ENCODE results near the gene OR4S1.
"Not testable (repeated sequence)": the region's sequence is repeated elsewhere in the genome, so short reads cannot be mapped to it uniquely, and the experiment has no call there.

The OR4S1 gene, protein sequence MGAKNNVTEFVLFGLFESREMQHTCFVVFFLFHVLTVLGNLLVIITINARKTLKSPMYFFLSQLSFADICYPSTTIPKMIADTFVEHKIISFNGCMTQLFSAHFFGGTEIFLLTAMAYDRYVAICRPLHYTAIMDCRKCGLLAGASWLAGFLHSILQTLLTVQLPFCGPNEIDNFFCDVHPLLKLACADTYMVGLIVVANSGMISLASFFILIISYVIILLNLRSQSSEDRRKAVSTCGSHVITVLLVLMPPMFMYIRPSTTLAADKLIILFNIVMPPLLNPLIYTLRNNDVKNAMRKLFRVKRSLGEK

GRCh38 chr11:48305923-48306322 lies at the start of gene OR4S1:
Gene OR4S1 (plus strand): TSS chr11:48306223. CDS start chr11:48306223, 0 bp downstream.
- DNase-seq, result no peak

DNA sequence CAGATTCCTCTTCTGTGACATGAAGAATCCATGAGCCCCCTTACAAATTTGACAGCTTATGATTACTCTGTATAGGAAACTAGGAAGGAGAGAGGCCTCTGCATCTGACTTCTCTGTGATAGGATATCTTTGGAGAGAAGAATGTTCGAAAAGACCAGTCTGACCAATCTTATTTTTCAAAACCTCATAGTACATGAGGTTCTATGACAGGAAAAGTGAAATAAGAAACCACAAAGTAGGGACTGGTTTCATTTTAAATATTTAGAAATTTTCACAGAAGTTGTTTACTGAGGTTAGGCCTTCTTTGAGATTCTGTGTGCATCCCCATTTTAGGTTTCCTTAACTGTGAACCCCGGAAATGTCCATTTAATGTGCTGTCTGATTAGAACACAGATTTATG lies 44.4 kb upstream of the OR4S1 start:
- no peak for DNase-seq

DNA sequence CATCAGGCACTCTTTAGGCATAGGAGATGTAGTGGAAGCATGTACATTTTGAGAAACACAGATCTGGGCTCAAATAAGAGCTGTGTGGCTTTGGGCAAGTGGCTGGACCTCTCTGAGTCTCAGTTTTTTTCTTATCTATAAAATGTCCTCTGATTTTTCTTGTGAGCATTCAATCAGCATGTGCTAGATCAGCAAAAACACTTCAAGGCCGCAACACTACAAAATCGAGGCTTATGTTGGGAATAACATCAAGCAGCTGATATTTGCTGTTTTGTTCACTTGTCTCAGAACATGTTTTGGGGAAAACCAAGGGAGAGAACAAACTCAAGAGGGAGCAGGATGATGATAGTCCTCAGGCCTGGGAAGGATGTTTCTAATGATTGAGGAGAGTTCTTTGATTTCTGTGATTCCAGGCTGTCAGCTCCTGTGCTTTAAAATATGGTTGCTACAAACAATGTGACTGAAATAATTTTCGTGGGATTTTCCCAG lies 42.6 kb upstream of the OR4S1 start, which contains the start of gene OR4X1:
TSS of gene OR4X1 (plus strand) at position 439 of the 489 bp plus-strand sequence. CDS start at position 439, 0 bp downstream.
- DNase-seq, result no peak

DNA sequence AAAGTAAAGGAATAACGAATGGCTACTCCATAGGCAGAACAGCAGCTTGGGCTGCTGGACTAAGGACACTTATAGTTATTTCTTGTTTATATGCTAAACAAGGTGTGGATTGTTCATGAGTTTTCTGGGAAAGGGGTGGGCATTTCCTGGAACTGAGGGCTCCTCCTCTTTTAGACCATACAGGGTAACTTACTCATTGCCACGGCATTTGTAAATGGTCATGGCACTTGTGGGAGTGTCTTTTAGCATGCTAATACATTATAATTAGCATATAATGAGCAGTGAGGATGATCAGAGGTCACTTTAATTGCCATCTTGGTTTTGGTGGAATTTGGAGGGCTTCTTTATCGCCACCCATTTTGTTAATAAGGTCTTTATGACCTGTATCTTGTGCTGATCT lies 35.4 kb upstream of the OR4S1 start:
- DNase-seq, result no peak

GRCh38 chr11:48272606-48273005 lies 33.4 kb upstream of the OR4S1 start:
- DNase-seq, result no peak

GRCh38 chr11:48307760-48308386 lies 1.9 kb downstream of the OR4S1 start:
- DNase-seq, result peak; percentile 68

DNA sequence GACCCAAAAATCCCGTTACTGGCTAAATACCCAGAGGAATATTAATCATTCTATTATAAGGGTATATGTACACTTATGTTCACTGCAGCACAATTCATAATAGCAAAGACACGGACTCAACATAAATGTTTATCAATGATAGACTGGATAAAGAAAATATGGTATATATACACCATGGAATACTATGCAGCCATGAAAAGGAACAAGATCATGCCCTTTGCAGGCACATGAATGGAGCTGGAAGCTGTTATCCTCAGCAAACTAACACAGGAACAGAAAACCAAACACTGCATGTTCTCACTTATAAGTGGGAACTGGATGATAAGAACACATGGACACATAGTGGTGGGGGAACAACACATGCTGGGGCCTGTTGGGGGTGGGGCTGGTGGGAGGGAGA lies 7.6 kb downstream of the OR4S1 start:
- DNase-seq, result not testable (repeated sequence)

- not testable (repeated sequence) for DNase-seq
These were observed 13.8 kb downstream of the OR4S1 start for GRCh38 chr11:48319813-48320212.

DNA sequence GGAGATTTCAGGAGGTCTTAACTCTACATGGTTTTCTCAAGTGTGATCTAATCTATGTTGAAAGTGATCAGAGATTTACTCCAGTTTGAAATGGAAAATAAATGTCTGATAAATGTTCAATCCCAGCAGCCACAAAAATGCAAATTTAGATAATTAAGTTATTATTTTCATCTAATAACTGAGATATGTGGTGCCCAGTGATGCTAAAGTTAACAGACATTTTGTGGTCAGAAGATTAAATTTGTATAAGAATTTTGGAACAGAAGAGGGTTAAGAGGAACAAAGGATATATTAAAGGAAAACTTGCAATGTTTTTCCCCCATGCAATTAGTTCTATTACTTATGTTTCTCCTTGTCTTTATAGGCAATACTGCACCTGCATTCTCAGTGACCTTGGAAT lies 18.6 kb downstream of the OR4S1 start, which contains the start of gene OR4C3:
TSS of gene OR4C3 (plus strand) at position 301 of the 400 bp plus-strand sequence. CDS start 102 bp downstream, outside the sequence.
- DNase-seq, result not testable (repeated sequence)

DNA sequence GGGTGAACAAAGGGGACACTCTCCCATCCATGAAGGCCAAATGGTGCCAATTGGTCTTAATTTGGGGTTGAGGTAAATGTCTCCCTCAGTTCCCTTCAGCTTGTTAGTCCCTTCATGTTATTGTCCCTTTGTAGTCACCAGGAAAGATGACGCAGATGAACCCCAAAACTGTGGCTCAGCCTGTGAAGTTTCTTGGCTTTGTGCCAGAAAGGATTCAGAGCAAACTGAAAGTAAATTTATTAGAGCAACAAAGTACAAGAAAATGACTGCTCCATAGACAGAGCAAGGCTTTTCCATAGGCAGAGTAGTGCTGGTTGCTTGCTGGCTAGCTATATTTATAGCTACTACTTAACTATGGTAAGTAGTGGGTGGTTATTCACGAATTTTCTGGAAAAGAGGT lies 35.4 kb downstream of the OR4S1 start:
- no peak for DNase-seq

DNA sequence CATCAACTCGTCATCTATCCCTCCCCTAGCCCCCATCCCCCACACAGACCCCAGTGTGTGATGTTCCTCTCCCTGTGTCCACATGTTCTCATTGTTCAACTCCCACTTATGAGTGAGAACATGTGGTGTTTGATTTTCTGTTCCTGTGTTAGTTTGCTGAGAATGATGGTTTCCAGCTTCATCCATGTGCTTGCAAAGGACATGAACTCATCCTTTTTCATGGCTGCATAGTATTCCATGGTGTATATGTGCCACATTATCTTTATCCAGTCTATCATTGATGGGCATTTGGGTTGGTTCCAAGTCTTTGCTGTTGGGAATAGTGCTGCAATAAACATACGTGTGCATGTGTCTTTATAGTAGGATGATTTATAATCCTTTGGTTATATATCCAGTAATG lies 36.5 kb downstream of the OR4S1 start:
- DNase-seq, result not testable (repeated sequence)

- DNase-seq, result not testable (repeated sequence)
These were observed 40.3 kb downstream of the OR4S1 start for GRCh38 chr11:48346286-48346685.

GRCh38 chr11:48354013-48354412 lies 48.0 kb downstream of the OR4S1 start:
- DNase-seq, result no peak

GRCh38 chr11:48354677-48355076 lies 48.7 kb downstream of the OR4S1 start:
- no peak for DNase-seq
